DOHH2 (cell line): Measurements from ENCODE around the gene IQSEC1.
A peak's percentile ranks its signal among the peaks of the same experiment; 100 is the strongest.

ENCODE experiments used
- H3F3A ChIP-seq: fragments of 200-600 bp; sonication (generic), shearing (Covaris generic); 2 replicates; pipeline ENCODE4 v1.6.0; 2016; ENCODE audit warnings: antibody characterized with exemption, mild to moderate bottlenecking; ENCODE audit not compliant: control insufficient read depth, insufficient read depth
- H3K27ac ChIP-seq: fragments of 200-600 bp; sonication (generic); 2 replicates; pipeline ENCODE4 v1.5.1; 2014; ENCODE audit warnings: low read depth, mild to moderate bottlenecking, low read length, moderate library complexity
- H3K27me3 ChIP-seq: fragments of 200-600 bp; sonication (generic); 2 replicates; pipeline ENCODE4 v1.6.1; 2014; ENCODE audit warnings: mild to moderate bottlenecking, low read length, mixed read lengths; ENCODE audit not compliant: control insufficient read depth
- H3K36me3 ChIP-seq: fragments of 200-600 bp; sonication (generic); 2 replicates; pipeline ENCODE4 v1.6.1; 2014; ENCODE audit warnings: mild to moderate bottlenecking, low read length, moderate library complexity, mixed read lengths; ENCODE audit not compliant: control insufficient read depth
- H3K4me1 ChIP-seq: fragments of 200-600 bp; sonication (generic); 2 replicates; pipeline ENCODE4 v1.6.1; 2014; ENCODE audit warnings: mild to moderate bottlenecking, low read length, mixed read lengths; ENCODE audit not compliant: control insufficient read depth
- H3K4me2 ChIP-seq: fragments of 200-600 bp; sonication (generic); 2 replicates; pipeline ENCODE4 v1.6.0; 2014; ENCODE audit warnings: mild to moderate bottlenecking, low read length, moderate library complexity
- H3K4me3 ChIP-seq: fragments of 200-600 bp; sonication (generic); 2 replicates; pipeline ENCODE4 v1.5.1; 2014; ENCODE audit warnings: mild to moderate bottlenecking, low read length, mixed read lengths
- H3K79me2 ChIP-seq: fragments of 200-600 bp; sonication (generic); 2 replicates; pipeline ENCODE4 v1.6.1; 2014; ENCODE audit warnings: mild to moderate bottlenecking, low read length, mixed read lengths; ENCODE audit not compliant: control insufficient read depth
- H3K9me2 ChIP-seq: fragments of 200-600 bp; sonication (generic); replicated peaks from 2 replicates; pipeline ENCODE4 v1.6.1; 2014; ENCODE audit warnings: mild to moderate bottlenecking, low read length, mixed read lengths; ENCODE audit not compliant: control insufficient read depth
- H3K9me3 ChIP-seq: fragments of 200-600 bp; sonication (generic); 2 replicates; pipeline ENCODE4 v1.6.1; 2014; ENCODE audit warnings: antibody characterized with exemption, low read length, mixed read lengths; ENCODE audit not compliant: control insufficient read depth, insufficient read depth
- H4K20me1 ChIP-seq: fragments of 200-600 bp; sonication (generic); 2 replicates; pipeline ENCODE4 v1.6.0; 2014; ENCODE audit warnings: low read depth, mild to moderate bottlenecking, antibody characterized with exemption, low read length, moderate library complexity; ENCODE audit not compliant: control insufficient read depth, insufficient read depth
- CTCF ChIP-seq: fragments of 200-600 bp; sonication (generic); IDR thresholded peaks from one replicate; pipeline ENCODE4 v1.5.1; 2014; ENCODE audit warnings: antibody characterized with exemption, mild to moderate bottlenecking, low read depth, low read length; ENCODE audit not compliant: poor library complexity, severe bottlenecking
- EZH2phosphoT487 ChIP-seq: fragments of 200-600 bp; sonication (generic); IDR thresholded peaks from 2 replicates; pipeline ENCODE4 v1.6.1; 2017; ENCODE audit warnings: borderline replicate concordance, mild to moderate bottlenecking, antibody characterized with exemption, low read length, moderate library complexity, mixed read lengths

IQSEC1 gene

GRCh38 chr3:13002398-13003124 lies 70.7 kb downstream of the IQSEC1 start:
- Histone ChIP-seq H3K9me2 (no peaks in the 10 kb centered on the region), H3K79me2 (no peaks in the 10 kb centered on the region), H3K4me2 (peak overlapping the region; percentile 64), H4K20me1 (no peaks in the 10 kb centered on the region), H3K9me3 (no peaks in the 10 kb centered on the region), H3K4me3 (peak overlapping the region; percentile 50), H3F3A (peaks cover 20% of the 10 kb centered on the region), H3K36me3 (no peaks in the 10 kb centered on the region), H3K27ac (peak overlapping the region; percentile 80), H3K4me1 (peaks cover 86% of the 10 kb centered on the region), H3K27me3 (no peaks in the 10 kb centered on the region)
- TF ChIP-seq EZH2phosphoT487 = no peak
- no peak for TF ChIP-seq CTCF

- TF ChIP-seq EZH2phosphoT487 = no peak
- TF ChIP-seq CTCF = no peak
- Histone ChIP-seq H3K9me2 (no peaks in the 10 kb centered on the region), H3K27ac (no peak overlapping the region), H3K79me2 (no peaks in the 10 kb centered on the region), H3K9me3 (no peaks in the 10 kb centered on the region), H3K4me1 (peaks cover 75% of the 10 kb centered on the region), H3K36me3 (no peaks in the 10 kb centered on the region), H4K20me1 (no peaks in the 10 kb centered on the region), H3K4me3 (peak overlapping the region; percentile 41), H3K27me3 (peaks cover 3% of the 10 kb centered on the region), H3K4me2 (peak overlapping the region; percentile 44), H3F3A (peaks cover 26% of the 10 kb centered on the region)
These were observed 73.8 kb downstream of the IQSEC1 start for GRCh38 chr3:12999147-13000140.

- no peak for TF ChIP-seq CTCF
- no peak for TF ChIP-seq EZH2phosphoT487
- H3K4me1 ChIP-seq = peaks cover 72% of the 10 kb centered on the region
- H3K27ac ChIP-seq = no peak overlapping the region
- no peaks in the 10 kb centered on the region for H3K79me2 ChIP-seq
- peaks cover 8% of the 10 kb centered on the region for H3K27me3 ChIP-seq
- H3K9me2 ChIP-seq = no peaks in the 10 kb centered on the region
- peaks cover 21% of the 10 kb centered on the region for H3F3A ChIP-seq
- no peak overlapping the region for H3K4me3 ChIP-seq
- H3K4me2 ChIP-seq = no peak overlapping the region
- H3K9me3 ChIP-seq = no peaks in the 10 kb centered on the region
- no peaks in the 10 kb centered on the region for H4K20me1 ChIP-seq
- H3K36me3 ChIP-seq = no peaks in the 10 kb centered on the region
These were observed 74.6 kb downstream of the IQSEC1 start for GRCh38 chr3:12998648-12999047.
